ENCODE data around the gene HSH2D. TPM values are rescaled to one million over a fixed set of nuclear protein-coding genes. Genes with fewer than 3 reads are reported as not detected.

HSH2D gene
- 29.5 and 50.6 TPM in 2 replicates for total RNA-seq (2022)
- Bru-seq, nascent RNA: percentile 73 among the genes with signal in this experiment
- percentile 71 among the genes with signal in this experiment for BruChase-seq, experiment 1, labeled RNA remaining after a 6-hour chase
- percentile 66 among the genes with signal in this experiment for BruChase-seq, experiment 2, labeled RNA remaining after a 2-hour chase
- long read RNA-seq, transcript HSH2D-206 (6 exons, 1,957 nt): major isoform, 7 of 23 reads
- long read RNA-seq, partial matches to known transcripts: 3 of 23 reads
- long read RNA-seq, other reads (novel, unspliced or antisense): 13 of 23 reads

GRCh38 chr19:16143399-16144215 lies at the start of gene HSH2D:
TSS of gene HSH2D (plus strand) at chr19:16143685. CDS start at chr19:16148751, 5,066 bp downstream.
- Mint-ChIP-seq H3K4me1 (ENCODE audit: low read depth, unreplicated experiment) (peaks cover 13% of the 10 kb centered on the region), H3K36me3 (ENCODE audit: insufficient read depth, unreplicated experiment) (peaks cover 19% of the 10 kb centered on the region), H3K27me3 (ENCODE audit: unreplicated experiment) (no peaks in the 10 kb centered on the region), H3K9me3 (ENCODE audit: low read depth, unreplicated experiment) (no peaks in the 10 kb centered on the region), H3K27ac (ENCODE audit: unreplicated experiment) (peak within 1 kb of the TSS; percentile 94), H3K4me3 (ENCODE audit: low read depth, unreplicated experiment) (peak within 1 kb of the TSS; percentile 96)
- no peak for TF ChIP-seq CTCF (IDR thresholded peaks at IDR 0.05; ENCODE audit: unreplicated experiment)
- no TSS peak for BruUV-seq (replicated peaks)
- CTCF ChIA-PET: interaction anchor here (0.6 to 1.4 kb wide), 5 partner anchors 18 to 866 kb away, joined by 3 to 6 read pairs (median 3); no protein-coding TSS in a partner anchor
- intact Hi-C loops (cut with micrococcal nuclease; ENCODE audit: unreplicated experiment): no loop called here
- DNase-seq: peak; percentile 89

GRCh38 chr19:16094360-16095070 lies 49.0 kb upstream of the HSH2D start:
- peaks cover 26% of the 10 kb centered on the region for H3K4me1 Mint-ChIP-seq (ENCODE audit: low read depth, unreplicated experiment)
- CTCF ChIA-PET: no interaction called here
- no peak for DNase-seq
- no peak for TF ChIP-seq CTCF (IDR thresholded peaks at IDR 0.05; ENCODE audit: unreplicated experiment)
- no peak overlapping the region for H3K27ac Mint-ChIP-seq (ENCODE audit: unreplicated experiment)
- no TSS peak for BruUV-seq (replicated peaks)
- H3K9me3 Mint-ChIP-seq (ENCODE audit: low read depth, unreplicated experiment): no peaks in the 10 kb centered on the region
- intact Hi-C loops (cut with micrococcal nuclease; ENCODE audit: unreplicated experiment): no loop called here
- H3K4me3 Mint-ChIP-seq (ENCODE audit: low read depth, unreplicated experiment): no peak overlapping the region
- H3K36me3 Mint-ChIP-seq (ENCODE audit: insufficient read depth, unreplicated experiment): peaks cover 81% of the 10 kb centered on the region
- H3K27me3 Mint-ChIP-seq (ENCODE audit: unreplicated experiment): no peaks in the 10 kb centered on the region

- Mint-ChIP-seq H3K4me3 (ENCODE audit: low read depth, unreplicated experiment) (no peak overlapping the region), H3K9me3 (ENCODE audit: low read depth, unreplicated experiment) (no peaks in the 10 kb centered on the region), H3K4me1 (ENCODE audit: low read depth, unreplicated experiment) (peaks cover 21% of the 10 kb centered on the region), H3K36me3 (ENCODE audit: insufficient read depth, unreplicated experiment) (peaks cover 79% of the 10 kb centered on the region), H3K27me3 (ENCODE audit: unreplicated experiment) (no peaks in the 10 kb centered on the region), H3K27ac (ENCODE audit: unreplicated experiment) (no peak overlapping the region)
- intact Hi-C loops (cut with micrococcal nuclease; ENCODE audit: unreplicated experiment): no loop called here
- CTCF ChIA-PET: no interaction called here
- DNase-seq: no peak
- no peak for TF ChIP-seq CTCF (IDR thresholded peaks at IDR 0.05; ENCODE audit: unreplicated experiment)
- BruUV-seq (replicated peaks): no TSS peak
Observed at GRCh38 chr19:16095071-16095571, 48.4 kb upstream of the HSH2D start.

- Mint-ChIP-seq H3K4me1 (ENCODE audit: low read depth, unreplicated experiment) (peaks cover 21% of the 10 kb centered on the region), H3K36me3 (ENCODE audit: insufficient read depth, unreplicated experiment) (peaks cover 80% of the 10 kb centered on the region), H3K27ac (ENCODE audit: unreplicated experiment) (no peak overlapping the region), H3K4me3 (ENCODE audit: low read depth, unreplicated experiment) (no peak overlapping the region), H3K27me3 (ENCODE audit: unreplicated experiment) (no peaks in the 10 kb centered on the region), H3K9me3 (ENCODE audit: low read depth, unreplicated experiment) (no peaks in the 10 kb centered on the region)
- BruUV-seq (replicated peaks): no TSS peak
- intact Hi-C loops (cut with micrococcal nuclease; ENCODE audit: unreplicated experiment): no loop called here
- TF ChIP-seq CTCF (IDR thresholded peaks at IDR 0.05; ENCODE audit: unreplicated experiment): no peak
- no peak for DNase-seq
- CTCF ChIA-PET: interaction anchor here (1.1 kb wide), 1 partner anchor 13 kb away, joined by 3 read pairs; no protein-coding TSS in a partner anchor
Observed at GRCh38 chr19:16096280-16096855, 47.1 kb upstream of the HSH2D start.
